ENCODE results near the gene GDPD2. TPM values are rescaled to one million over a fixed set of nuclear protein-coding genes. Genes with fewer than 3 reads are reported as not detected.

Gene GDPD2
- total RNA-seq, 4 donors from 2014 or later, result 12.8 to 32.9 (median 22.8) TPM

GRCh38 chrX:70449457-70449966 lies 26.4 kb downstream of the GDPD2 start:
- 91 to 99% methylated on average over 10 to 14 of the region's 14 CpGs for WGBS, 2 donors
- no peak overlapping the region for H3K4me3 ChIP-seq (ENCODE audit: low read depth, poor library complexity, severe bottlenecking)
- no peak for TF ChIP-seq POLR2A (IDR thresholded peaks at IDR 0.05)
- no peak for TF ChIP-seq CTCF (IDR thresholded peaks at IDR 0.05)
- intact Hi-C loops (cut with DNase I; ENCODE audit: low total_unique reads), result no loop called here
- DNase-seq (ENCODE audit: low spot score in 2 of 2), result no peak

DNA sequence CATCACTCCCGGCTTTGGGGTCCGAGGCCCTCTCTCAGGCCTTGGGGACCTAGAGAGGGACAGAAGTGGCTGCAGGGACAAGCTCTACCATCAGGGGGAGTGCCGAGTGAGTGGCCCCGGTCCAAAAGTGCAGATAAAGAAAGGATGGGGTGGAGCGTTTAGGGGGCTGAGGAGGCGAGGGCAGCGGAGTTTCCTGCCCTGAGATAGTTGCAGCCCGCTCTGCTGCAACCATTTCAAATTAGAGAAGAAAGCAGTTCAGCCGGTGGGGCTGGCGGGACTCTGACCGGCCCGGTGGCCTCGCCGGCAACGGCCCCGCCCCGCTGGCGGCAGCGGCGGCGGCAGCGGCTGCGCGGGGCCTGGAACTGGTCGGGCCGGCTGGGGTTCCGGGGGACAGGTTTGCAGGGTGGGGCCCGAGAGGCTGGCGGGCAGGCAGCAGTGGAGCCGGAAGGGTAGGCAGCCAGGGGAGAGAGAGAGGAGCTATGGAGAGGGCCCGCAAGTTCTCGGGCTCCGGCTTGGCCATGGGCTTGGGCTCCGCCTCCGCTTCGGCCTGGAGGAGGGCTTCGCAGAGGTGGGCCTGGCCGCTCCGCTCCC lies 29.1 kb downstream of the GDPD2 start:
- TF ChIP-seq CTCF (IDR thresholded peaks at IDR 0.05) (no peak), POLR2A (IDR thresholded peaks at IDR 0.05) (no peak)
- peak overlapping the region; percentile 20 for H3K4me3 ChIP-seq (ENCODE audit: low read depth, poor library complexity, severe bottlenecking)
- DNase-seq (ENCODE audit: low spot score in 2 of 2), result no peak
- intact Hi-C loops (cut with DNase I; ENCODE audit: low total_unique reads), result no loop called here
- 1 to 24% methylated on average over 9 to 23 of the region's 39 CpGs for WGBS, 2 donors

- TF ChIP-seq CTCF (IDR thresholded peaks at IDR 0.05) (no peak), POLR2A (IDR thresholded peaks at IDR 0.05) (no peak)
- intact Hi-C loops (cut with DNase I; ENCODE audit: low total_unique reads), result no loop called here
- 27 to 47% methylated on average over 5 of the region's 5 CpGs for WGBS, 2 donors
- no peak overlapping the region for H3K4me3 ChIP-seq (ENCODE audit: low read depth, poor library complexity, severe bottlenecking)
- no peak for DNase-seq (ENCODE audit: low spot score in 2 of 2)
Observed at GRCh38 chrX:70453024-70453618, 30.0 kb downstream of the GDPD2 start.

DNA sequence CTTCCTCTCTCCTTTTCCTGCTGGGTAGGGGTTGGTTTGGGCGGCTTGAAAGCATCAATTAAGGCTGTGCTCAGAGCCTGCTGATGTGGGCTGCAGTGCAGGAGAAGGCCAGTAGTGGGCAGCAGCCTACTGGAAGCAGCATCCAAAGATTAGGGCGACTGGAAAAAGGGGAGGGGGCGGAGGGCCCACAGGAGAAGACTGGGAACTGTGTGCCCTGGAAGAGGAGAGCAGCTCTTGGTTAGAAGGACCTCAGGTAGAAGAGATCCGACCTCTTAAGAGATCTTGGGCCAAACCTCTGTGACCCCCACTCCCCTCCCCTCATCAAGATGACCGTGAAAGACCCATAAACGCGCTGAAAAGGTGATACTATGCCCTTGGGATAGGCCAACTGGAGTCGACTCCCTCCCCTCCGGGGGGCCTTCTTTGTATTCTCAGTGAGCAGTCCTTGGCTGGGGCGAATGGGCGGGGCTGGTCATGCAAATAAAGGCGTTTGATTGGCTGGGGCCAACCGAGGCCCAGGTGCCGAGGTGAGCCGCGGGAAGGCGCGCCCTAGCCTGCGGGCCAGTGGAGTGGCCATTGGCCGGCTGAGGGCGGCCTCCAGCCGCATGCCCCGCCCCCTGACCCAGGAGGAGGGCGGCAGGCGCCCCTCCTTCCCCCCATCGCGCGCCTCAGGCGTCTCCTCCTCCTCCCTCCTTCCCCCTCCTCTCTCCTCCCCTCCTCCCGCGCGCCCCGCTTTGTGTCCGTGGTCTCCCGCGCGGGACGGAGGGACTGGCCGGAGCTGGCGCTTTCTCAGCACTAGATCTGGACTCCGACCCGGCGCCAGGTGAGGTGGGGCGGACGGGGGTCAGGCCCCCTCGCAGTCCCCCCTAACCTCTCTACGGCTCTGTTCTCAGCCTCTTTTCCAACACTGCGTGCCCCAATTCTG lies 31.6 kb downstream of the GDPD2 start:
- DNase-seq (ENCODE audit: low spot score in 2 of 2), result no peak
- 4 to 33% methylated on average over 20 to 32 of the region's 48 CpGs for WGBS, 2 donors
- intact Hi-C loops (cut with DNase I; ENCODE audit: low total_unique reads), result no loop called here
- H3K4me3 ChIP-seq (ENCODE audit: low read depth, poor library complexity, severe bottlenecking), result no peak overlapping the region
- TF ChIP-seq CTCF (IDR thresholded peaks at IDR 0.05), result peak in 1 of 3 donors; percentile 50
- TF ChIP-seq POLR2A (IDR thresholded peaks at IDR 0.05), result no peak

- intact Hi-C loops (cut with DNase I; ENCODE audit: low total_unique reads), result no loop called here
- TF ChIP-seq POLR2A (IDR thresholded peaks at IDR 0.05), result no peak
- TF ChIP-seq CTCF (IDR thresholded peaks at IDR 0.05), result no peak
- no peak for DNase-seq (ENCODE audit: low spot score in 2 of 2)
- no peak overlapping the region for H3K4me3 ChIP-seq (ENCODE audit: low read depth, poor library complexity, severe bottlenecking)
- 18 to 45% methylated on average over 32 of the region's 32 CpGs for WGBS, 2 donors
Observed at GRCh38 chrX:70455366-70456202, 32.5 kb downstream of the GDPD2 start.

Data from lower leg skin (tissue), 4 donors.